Body of pancreas (tissue), 4 donors: ENCODE results near the gene MNAT1.

Experiments
- POLR2A ChIP-seq, 3 donors: fragments of 450-650 bp; IDR thresholded peaks; one replicate each; pipeline ENCODE4 v1.6.1; 2016; ENCODE audit warnings: antibody characterized with exemption in 3 of 3, mild to moderate bottlenecking in 2 of 3
- TF ChIP-seq, protein P1 (sequence below), 7 experiments: fragments of 450-650 bp in 4 of 7; fragments of 200-600 bp in 3 of 7; sonication (generic) in 3 of 7; IDR thresholded peaks; one replicate each; pipeline ENCODE4 v1.5.1; 2016 to 2019; ENCODE audit warnings: antibody characterized with exemption in 7 of 7

DNA sequence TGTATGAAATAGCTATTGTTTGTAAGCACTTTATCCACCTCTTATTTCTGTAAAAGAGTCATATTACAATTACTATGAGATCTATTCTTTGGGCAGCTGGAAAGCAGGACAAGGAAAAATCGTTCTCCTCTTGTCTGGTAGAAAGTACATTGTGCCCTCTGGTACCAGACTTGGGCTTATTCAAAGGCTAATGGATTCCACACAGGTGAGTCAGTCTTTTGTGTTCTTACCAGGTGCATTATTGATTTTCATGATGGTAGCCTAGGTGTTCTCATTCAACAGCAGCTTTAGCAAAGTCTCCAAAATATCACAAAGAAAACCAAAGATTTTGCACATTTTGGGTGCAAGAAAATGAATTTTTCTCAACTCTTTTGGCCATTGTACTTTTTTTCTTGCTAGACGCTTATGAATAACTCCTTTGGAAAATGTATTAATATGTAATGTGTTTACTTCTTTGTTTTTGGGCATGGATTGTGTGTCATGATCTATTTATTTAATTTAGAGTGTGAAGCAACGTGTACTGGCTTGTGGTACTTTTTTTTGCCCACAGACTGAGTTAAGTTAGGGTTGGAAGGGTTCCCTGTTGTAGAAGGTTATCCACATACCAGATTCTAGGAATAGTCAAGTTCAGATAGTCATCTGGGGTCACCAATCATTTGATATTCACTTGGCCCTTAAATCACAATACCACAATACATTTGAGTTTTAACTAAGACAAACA, 26.2 kb downstream of the MNAT1 start:
- TF ChIP-seq, protein P1, sequence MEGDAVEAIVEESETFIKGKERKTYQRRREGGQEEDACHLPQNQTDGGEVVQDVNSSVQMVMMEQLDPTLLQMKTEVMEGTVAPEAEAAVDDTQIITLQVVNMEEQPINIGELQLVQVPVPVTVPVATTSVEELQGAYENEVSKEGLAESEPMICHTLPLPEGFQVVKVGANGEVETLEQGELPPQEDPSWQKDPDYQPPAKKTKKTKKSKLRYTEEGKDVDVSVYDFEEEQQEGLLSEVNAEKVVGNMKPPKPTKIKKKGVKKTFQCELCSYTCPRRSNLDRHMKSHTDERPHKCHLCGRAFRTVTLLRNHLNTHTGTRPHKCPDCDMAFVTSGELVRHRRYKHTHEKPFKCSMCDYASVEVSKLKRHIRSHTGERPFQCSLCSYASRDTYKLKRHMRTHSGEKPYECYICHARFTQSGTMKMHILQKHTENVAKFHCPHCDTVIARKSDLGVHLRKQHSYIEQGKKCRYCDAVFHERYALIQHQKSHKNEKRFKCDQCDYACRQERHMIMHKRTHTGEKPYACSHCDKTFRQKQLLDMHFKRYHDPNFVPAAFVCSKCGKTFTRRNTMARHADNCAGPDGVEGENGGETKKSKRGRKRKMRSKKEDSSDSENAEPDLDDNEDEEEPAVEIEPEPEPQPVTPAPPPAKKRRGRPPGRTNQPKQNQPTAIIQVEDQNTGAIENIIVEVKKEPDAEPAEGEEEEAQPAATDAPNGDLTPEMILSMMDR (IDR thresholded peaks at IDR 0.05): no peak
- TF ChIP-seq POLR2A (IDR thresholded peaks at IDR 0.05): no peak
